Epithelial cell of esophagus (primary cell): ENCODE results near the gene SAMD11.
A peak's percentile ranks its signal among the peaks of the same experiment; 100 is the strongest.

Experiments
- DNase-seq: peaks from one replicate; pipeline ENCODE4 v3.0.0; 2010; ENCODE audit warnings: low read depth
- H3K4me3 ChIP-seq: 2 replicates; pipeline ENCODE4 v1.5.1; 2011; ENCODE audit warnings: mild to moderate bottlenecking, low read length, control low read depth
- CTCF ChIP-seq: IDR thresholded peaks from 2 replicates; pipeline ENCODE4 v1.5.1; 2011; ENCODE audit warnings: low read depth, mild to moderate bottlenecking, low read length, control low read depth, inconsistent platforms; ENCODE audit not compliant: insufficient read depth; ENCODE audit errors: missing control alignments

Gene SAMD11

DNA sequence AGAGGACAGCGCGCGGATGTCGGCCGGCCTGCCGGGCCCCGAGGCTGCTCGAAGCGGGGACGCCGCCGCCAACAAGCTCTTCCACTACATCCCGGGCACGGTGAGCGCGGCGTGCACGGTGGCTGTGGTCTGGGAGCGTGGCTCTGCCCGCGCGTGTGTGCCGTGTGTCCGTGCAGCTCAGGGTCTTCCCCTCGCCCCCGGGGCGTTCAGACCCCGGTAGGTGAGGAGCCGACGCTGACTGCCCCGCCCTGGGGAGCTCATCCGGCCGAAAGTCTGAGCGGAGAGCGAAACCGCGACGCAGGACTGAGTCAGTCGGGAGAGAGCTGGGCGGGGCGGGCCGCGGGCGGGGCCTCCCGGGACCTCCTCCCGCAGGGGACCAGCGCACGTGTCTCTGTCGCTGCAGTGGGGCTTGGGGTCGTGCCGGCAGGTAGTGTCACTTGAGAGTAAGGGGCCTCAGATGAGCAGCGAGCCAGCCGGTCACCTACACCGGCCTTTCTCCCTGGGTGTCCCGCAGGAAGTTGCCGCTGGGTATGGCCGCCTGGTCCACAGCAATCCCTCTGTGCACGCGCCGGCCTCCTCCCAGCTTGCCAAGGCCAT, 43.1 kb downstream of the SAMD11 start:
- H3K4me3 ChIP-seq, result peak overlapping the region; percentile 75
- TF ChIP-seq CTCF, result no peak

DNA sequence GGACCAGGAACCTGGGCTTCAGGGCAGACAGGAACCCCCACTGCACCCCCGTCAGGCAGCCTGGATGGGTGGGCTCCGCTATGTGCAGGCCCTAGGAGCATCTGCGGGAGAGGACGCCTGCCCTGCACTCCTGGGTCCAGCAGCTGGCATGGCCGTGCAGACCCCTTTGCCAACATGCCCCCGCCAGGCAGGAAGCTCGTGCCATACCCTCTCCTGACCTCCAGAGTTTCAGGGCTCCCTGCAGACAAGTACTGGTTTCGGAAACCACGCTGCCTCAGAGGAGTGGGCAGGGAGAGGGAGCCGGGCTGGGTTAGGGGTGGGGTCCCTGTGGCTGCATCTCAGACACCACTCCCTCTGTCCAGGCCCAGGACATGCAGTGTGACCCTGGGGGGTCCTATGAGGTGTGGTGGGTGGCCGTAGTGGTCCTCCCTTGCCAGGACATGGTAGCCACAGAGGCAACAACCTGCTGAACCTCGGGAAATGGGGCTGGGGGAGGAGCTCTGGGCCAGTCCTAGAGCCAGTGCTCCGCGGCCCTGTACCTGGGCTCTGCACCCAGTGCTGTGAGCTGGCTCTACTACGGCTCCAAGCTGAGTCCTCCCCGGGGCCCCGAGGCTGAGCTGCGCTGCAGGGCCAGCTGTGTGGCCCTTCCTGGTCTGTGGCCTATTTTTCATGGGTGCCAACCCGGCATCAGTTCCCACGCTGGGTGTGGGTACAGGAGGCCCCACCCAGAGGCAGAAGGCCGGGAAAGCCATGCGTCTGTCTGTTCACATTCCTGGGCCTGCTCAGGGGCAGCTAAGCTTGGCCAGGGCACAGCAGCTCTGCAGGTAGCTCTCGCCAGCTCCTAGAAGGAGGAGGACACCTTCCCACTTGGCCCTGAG, 44.0 kb downstream of the SAMD11 start:
- DNase-seq, result peak; percentile 50
- TF ChIP-seq CTCF, result no peak
- peak overlapping the region; percentile 75 for H3K4me3 ChIP-seq

More for the DNA sequence above, 43.1 kb downstream of the SAMD11 start:
- DNase-seq, result peak; percentile 91

DNA sequence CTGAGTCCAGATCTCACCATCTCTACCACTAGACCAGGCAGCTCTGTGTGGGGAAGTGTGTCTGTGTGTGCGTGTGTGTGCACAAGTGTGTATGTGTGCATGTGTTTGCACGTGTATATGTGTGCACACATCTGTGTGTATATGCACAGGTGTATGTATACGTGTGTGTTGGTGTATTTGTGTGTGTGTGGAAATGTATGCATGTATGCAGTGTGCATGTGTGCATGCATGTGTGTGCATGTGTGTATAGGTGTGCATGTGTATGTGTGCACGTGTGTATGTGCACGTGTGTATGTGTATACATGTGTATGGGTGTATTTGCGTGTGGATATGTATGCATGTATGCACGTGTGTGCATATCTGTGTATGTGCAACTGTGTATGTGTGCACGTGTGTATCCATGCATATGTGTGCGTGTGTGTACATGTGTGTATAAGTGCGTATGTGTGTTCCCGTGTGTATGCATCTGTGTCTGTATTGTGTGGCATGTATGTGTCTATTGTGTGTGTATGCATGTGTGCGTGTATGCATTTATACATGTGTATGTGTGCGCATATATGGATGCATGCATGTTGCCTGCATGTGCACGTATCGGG, 45.6 kb downstream of the SAMD11 start:
- H3K4me3 ChIP-seq, result no peak overlapping the region

DNA sequence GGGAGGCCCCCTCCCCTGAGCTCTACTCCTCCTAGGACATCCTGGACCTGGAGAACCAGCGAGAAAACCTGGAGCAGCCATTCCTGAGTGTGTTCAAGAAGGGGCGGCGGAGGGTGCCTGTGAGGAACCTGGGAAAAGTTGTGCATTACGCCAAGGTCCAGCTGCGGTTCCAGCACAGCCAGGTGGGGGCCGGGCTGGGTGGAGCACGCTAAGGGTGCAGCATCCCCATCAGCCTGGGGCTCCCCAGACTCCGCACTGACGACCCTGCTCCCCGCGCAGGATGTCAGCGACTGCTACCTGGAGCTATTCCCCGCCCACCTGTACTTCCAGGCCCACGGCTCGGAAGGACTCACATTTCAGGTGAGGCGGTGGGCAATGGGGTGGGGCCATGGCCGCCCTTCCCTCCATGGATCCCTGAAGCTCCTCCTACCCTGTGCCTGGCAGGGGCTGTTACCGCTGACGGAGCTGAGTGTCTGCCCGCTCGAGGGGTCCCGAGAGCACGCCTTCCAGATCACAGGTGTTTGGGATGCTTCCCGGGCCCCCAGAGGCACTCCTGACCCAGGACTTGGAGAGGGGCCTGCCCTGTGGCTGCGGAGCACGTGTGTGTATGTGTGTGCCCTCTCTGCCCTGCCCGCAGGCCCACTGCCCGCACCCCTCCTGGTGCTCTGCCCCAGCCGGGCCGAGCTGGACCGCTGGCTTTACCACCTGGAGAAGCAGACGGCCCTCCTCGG, 46.7 kb downstream of the SAMD11 start:
- no peak for TF ChIP-seq CTCF
- no peak overlapping the region for H3K4me3 ChIP-seq
- no peak for DNase-seq

More for the DNA sequence above, 45.6 kb downstream of the SAMD11 start:
- no peak for TF ChIP-seq CTCF
- no peak for DNase-seq

- DNase-seq, result peak; percentile 71
- H3K4me3 ChIP-seq, result no peak overlapping the region
- TF ChIP-seq CTCF, result no peak
Measured at GRCh38 chr1:970973-971730, 47.4 kb downstream of the SAMD11 start.
